Femur (tissue), 1 donor: ENCODE data around the gene STK25.

Experiments
- DNase-seq: peaks from one replicate; pipeline ENCODE4 v3.0.0-alpha.2; 2017

The STK25 gene

DNA sequence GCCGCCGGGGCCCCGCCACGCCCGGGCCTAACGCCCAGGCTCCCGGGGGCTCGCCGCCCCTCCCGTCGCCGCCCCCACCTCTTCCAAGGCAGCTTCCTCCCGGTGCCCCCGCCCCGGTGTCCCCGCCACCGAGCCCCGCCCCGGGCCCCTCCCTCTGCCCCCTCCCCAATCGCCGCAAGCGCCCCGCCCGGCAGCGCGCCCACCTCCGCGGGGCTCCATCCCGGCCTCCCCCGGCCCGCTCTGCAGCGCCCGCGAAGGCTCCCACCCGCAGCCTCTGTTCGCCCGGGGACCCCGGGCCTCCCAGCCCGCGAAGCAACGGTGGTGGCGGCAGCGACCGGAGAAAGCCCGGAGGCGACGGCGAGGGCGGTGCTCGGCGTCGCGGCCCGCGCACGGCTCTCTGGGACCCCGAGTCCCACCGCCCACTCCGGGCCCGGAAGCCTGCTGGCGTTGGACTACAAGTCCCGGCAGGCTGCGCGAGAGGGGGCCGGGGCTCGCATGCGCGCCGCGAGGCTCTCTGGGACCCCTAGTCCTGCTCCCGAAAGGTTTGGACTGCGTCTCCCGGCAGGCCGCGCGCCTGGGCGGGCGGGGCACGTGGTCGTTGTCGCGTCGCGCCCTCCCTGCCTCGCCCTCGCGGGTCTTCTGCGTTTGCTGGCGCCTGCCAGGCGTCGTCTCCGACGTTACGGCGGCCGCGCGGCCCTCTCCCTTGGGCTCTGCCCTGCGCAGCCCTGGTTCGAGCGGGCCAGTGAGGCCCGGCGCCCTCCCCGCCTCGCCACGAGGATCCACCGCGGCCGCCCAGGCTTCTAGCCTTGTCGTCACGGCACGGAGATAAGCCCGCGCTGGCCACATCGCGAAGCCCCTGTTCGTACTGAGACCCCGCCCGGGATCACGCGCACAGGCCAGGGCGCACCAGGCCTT, at the start of gene STK25:
STK25 (minus strand) TSS at position 345 of the 915 bp plus-strand sequence. CDS start 549 bp downstream, outside the sequence.
- peak; percentile 99 for DNase-seq

DNA sequence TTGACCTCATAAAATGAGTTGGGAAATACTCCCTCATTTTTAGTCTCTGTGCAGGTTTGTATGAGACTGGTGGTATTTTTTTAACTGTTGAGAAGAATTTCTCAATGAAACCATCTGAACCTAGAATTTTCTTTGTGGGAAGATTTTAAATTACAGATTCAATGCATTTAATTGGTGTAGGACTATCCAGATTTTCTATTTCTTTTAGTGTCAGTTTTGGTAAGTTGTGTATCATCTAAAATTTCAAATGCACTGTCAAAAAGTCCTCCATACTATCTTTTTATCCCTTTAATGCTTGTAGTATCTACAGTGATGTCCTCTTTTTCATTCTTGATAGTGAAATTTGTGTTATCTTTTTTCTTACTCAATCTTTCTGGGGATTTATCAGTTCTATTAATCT, 48.4 kb upstream of the STK25 start:
- no peak for DNase-seq

GRCh38 chr2:241555711-241556110, 47.3 kb upstream of the STK25 start:
- DNase-seq, result no peak

GRCh38 chr2:241554610-241555322, 46.4 kb upstream of the STK25 start:
- no peak for DNase-seq

DNA sequence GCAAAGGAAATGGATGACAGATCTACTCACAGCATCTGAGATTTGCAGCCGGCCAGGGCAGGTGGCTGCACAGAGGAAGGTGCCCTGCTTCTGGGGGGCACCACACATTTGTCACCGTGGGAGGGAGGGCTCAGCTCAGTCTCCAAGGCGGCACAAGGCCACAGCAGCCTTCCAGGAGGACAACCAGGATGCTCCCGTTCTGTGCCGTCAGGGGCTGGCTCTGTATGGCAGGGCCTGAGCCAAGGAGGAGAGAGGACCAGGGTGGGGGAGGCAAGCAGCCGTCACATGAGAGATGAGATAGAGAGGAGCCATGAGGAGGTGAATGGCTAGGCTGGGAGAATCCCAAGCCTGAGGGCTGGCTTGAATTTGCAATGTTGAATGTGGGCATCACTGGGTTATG, 45.6 kb upstream of the STK25 start:
- DNase-seq, result no peak

DNA sequence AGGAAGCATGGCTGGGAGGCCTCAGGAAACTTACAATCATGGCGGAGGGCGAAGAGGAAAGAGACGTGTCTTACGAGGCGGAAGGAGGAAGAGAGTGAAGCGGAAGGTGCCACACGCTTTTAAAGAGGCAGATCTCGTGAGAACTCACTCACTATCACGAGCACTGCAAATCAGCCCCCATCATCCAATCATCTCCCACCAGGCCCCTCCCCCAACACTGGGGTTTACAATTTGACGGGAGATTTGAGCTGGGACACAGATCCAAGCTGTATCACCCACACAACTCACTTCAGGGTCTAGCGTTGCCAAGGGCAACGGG, 45.1 kb upstream of the STK25 start:
- DNase-seq, result no peak

DNA sequence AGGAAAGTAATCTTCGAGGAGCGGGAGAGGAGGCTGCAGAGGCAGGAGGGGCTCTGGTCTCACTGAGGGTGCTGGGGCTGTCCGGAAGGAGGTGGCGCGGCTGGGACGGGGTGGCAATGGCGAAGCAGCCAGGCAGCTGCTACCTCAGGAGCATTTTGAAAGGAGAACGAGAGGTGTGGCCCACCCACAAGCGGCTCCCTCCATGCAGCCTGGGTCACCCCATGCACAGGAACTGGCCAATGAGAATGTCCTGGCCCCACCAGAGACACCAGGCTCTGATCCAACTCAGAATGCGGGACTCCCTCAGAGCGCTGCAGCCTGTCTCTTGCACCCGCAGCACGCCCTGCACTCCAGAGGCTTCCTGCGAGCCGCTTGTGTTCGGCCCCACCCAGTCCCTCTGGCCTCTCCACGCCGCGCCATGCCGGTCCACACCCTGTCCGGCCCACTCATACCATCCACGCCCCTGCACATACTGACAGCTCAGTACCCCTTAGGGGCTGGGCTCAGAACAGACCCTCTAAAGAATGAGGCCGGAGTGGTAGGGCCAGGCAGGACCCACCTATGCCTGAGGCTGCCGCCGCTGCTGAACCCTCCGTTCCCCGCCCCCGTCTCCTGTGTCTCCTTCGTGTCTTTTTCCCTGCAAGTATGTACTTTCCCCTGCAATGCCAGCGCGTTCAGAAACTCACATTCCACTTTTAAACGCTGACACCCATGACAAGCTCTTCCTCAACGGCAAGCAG, 43.8 kb upstream of the STK25 start:
- no peak for DNase-seq

- DNase-seq, result no peak
Measured at GRCh38 chr2:241551599-241551997, 43.2 kb upstream of the STK25 start.

DNA sequence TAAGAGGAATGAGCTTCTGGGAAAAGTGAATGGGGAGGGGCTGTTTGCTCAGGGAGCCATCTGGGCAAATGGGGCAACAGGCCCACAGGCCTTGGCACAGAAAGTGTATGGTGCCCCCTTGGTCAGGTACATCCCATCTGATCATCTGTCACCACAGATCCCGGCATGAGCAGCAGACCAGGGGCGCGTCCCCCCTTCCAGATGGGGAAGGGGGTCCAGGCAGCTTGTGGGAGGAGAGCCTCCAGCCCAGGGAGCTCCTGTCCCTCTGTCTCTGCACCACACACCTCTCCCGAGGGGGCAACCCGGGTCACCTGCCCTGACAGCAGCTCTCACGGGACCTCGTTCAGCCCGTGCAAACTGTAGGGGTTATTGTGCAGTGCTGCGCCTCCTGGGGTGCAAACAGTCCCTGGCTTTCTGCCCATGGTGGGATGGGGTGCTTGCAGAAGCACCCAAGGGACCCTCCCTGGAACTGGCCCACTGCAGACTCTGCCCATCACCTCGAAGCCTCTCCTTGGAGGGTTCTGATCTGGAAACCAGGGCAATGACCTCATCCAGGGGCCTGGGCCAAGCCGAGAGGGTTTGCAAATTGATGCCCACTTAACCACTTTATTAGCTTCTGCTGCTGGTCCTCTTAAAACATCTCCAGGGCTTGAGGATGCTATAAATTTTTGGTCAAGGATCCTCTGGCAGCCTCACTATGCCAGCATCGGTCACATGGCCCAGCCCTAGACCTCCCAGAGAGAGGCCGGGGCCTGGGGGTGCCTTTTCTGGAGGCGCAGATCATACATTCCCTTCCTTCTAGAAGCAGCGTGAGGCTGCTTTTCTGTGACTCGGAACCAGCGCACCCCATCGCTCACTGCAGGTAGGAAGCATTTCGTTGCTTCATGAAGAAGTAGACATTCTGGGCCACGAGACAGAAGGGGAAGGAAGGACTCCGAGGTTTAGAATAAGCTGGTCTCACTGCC, 42.5 kb upstream of the STK25 start:
- no peak for DNase-seq

DNA sequence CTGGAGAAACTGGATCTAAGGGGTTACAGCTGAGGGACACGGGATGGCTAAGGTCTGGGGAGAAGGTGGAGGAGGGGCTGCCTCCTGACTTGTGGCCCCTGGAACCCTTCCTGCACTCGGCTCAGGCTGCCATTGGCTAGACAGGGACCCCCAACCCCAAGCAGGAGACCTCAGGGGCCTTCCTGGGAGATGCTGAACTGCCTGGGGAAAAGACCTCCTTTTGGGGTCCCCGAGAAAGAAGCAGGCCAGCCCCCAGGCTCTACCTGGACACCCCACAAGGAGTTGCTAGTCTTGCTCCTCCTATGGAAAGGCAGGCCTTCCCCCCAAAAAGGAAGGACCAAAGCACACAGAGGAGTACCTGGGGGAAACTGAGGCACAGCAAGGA, 40.1 kb upstream of the STK25 start:
- DNase-seq, result no peak

- DNase-seq, result no peak
Measured at GRCh38 chr2:241547781-241548450, 39.5 kb upstream of the STK25 start.

DNA sequence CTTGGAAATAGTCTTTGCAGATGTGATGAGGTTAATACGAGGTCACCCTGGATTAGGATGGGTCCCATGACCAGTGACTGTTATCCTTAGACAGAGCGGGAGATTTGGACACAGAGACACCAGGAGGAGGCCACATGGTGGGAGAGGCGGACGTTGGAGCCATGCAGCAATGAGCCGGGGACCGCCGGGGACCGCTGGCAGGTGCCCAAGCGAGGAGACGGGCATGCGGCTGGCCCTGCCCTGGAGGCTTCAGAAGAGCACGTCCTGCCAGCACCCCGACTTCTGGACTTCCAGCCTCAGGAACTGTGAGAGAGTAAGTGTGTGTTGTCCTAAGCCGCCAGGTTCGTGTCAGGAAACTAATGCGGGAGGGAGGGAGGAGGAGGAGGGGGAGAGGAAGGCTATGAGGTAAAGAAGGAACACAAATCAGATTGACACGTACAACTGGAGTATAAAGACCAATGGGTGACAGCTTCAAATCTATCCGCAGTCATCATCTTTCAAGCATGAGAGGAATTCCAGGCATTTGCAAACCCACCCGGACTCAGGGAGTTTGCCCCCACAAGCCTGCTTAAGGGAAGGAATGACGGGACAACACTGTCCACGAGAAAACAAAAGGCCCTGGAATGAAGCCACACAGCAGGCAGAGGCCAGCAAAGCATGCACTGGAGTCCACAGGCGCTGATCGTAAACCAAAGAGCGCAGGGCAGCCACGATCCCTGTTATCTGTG, 38.6 kb upstream of the STK25 start:
- DNase-seq, result peak; percentile 74

DNA sequence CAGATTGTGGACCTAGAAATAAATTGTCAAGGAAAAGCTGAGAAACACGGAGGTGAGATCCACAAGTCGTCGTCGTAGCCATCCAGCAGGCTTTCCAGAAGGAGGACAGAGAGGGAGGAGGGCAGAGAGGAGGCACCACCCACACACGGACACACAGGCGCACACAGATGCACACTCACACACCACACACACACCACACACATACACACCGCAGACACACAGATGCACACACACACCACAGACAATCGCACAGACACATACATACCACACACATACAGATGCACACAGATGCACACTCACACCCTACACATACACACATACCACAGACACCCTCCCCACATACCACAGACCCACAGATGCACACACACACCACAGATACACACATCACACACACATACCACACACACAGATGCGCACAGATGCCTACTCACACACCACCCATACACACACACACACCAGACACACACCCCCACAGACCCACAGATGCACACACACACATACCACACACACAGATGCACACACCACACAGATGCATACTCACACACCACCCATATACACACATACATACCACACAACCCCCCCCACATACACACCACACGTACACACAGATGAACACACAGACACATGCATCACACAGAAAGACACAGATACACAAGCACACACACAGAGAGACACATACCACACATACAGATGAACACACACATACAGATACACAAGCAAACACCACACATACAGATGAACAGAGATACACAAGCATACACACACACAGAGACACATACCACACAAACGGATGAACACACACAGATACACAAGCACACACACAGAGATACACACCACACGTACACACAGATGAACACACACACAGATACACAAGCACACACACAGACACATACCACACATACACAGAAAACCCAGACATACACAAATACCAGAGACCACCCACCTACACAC, 37.4 kb upstream of the STK25 start:
- no peak for DNase-seq

DNA sequence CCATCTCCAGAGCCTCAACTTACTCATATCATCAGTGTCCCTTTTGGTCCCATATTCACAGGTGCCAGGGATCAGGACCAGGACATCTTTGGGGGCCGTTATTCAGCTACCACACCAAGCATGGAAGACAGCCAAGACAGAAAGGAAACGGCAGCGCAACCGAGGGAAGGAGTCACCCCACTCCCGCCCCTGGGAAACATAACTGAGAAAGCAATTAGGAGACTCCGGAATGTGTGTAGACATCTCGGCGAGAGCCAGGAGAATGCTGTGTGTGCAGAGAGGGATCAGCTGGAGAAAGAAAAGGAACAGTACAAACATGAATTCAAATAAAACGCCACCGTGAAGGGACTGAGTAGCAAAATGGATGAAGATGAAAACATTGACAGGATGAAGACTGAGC, 36.7 kb upstream of the STK25 start:
- DNase-seq, result no peak

DNA sequence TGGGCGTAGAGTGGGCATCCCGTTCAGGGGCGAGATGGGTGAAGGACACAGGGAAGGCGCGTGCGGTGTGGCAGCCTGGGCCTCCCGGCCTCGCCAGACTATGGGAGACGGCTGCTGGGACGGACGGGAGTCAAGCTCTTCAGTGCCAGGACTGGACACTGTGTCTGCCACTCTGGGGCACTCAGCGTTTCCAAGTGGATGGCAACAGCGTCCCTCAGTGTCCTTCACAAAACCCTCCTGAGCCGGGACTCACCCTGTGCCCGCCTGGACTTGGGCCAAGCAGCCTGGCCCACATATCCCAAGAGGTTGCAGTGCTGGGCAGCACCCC, 33.9 kb upstream of the STK25 start:
- DNase-seq, result no peak

- no peak for DNase-seq
Measured at GRCh38 chr2:241541564-241542277, 33.3 kb upstream of the STK25 start.

GRCh38 chr2:241540771-241541561, 32.6 kb upstream of the STK25 start:
- peak; percentile 67 for DNase-seq

DNA sequence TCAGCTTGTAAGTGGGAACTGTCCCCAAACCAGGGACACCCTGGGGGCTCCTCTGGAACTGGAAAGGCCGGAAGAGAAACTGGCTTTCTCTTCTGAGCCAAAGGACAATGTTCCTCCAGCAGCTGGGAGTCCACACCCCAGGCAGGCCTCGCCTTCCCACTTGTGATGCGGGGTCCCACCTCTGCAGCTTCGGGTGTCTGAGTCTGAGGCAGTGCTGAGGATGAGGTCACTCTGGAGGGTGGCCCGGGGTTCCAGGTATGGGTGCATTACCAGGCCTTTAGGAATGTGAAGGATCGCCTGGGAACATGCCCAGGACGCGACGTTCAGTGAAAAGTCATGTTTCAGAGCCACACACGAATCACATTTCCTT, 32.0 kb upstream of the STK25 start:
- DNase-seq, result no peak
